Measurements from ENCODE around the gene NFIB.

NFIB gene

DNA sequence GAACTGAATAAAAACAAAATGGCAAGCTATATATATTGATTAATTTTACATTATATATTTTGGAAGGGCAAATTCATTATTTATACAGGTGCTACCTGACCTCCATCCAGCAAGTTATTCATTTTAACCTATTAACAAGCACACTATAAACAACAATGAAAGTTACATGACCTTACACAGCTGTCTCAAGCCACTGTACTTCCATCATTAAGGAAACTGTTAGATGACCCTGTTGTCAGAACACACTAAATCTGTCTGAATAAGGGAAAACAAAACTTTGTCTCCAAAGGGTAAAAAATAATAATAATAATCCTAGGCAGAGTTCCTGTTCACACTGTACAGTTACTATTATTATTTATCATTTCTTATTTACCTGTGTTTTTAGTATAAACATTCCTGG, 44.0 kb downstream of the NFIB start:
- TF ChIP-seq CTBP1 (IDR thresholded peaks at IDR 0.05; ENCODE audit: borderline replicate concordance) (no peak), L3MBTL2 (conservative IDR thresholded peaks at IDR 0.05) (no peak), FOXK2 (IDR thresholded peaks at IDR 0.05) (no peak), ARNT (IDR thresholded peaks at IDR 0.05) (no peak), TARDBP (IDR thresholded peaks at IDR 0.05) (no peak)
- CTCF ChIA-PET: no interaction called here
- POLR2A ChIA-PET: no interaction called here
- DNase-seq (ENCODE audit: extremely low spot score): no peak

DNA sequence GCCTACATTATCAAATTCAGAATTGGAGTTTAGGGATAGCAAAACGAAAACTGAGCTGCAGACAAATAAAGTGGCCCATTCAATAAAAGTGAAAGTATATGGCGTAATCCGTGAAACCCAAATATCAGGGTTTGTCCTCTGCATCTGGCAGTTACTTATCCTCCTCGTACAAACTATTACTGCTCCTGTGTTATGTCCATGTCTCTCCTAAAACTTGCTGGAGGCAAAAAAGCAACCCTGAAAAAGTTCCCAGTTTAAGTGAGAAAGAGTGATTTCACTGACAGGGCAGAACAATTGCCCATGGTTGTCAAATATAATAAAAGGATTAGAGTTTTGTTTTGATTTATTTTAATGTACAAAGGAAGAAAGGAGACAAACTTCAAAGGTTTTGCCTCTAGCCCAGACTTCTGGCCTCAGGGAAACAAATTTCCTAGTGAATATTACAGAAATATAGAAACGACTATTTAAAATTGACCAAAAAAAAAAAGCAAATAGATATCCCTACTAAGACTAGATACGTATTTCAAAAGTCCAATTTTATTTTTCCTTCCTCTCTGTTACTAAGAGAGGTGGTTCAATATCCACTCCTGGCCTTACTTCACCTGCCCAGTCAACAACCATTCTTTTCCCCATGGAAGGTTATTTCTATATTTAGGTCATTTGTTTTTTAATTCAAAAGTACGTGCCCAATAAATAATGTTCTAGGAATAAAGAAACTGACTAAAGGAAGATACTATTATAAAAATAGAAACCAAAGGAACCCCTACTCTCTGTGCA, 50.0 kb downstream of the NFIB start:
- DNase-seq (ENCODE audit: extremely low spot score): no peak
- ChIA-PET POLR2A (no interaction called here), CTCF (no interaction called here)
- TF ChIP-seq FOXK2 (IDR thresholded peaks at IDR 0.05) (no peak), ELF4 (IDR thresholded peaks at IDR 0.05) (no peak), FOXA1 (IDR thresholded peaks at IDR 0.05) (no peak), ZNF384 (IDR thresholded peaks at IDR 0.05) (no peak), BHLHE40 (IDR thresholded peaks at IDR 0.05; ENCODE audit: borderline replicate concordance) (no peak), FOXM1 (IDR thresholded peaks at IDR 0.05; ENCODE audit: borderline replicate concordance) (no peak), NFRKB (IDR thresholded peaks at IDR 0.05) (no peak), HDGF (IDR thresholded peaks at IDR 0.05; ENCODE audit: borderline replicate concordance) (no peak), LEF1 (IDR thresholded peaks at IDR 0.05; ENCODE audit: borderline replicate concordance) (no peak), SP1 (IDR thresholded peaks at IDR 0.05) (no peak), ARNT (IDR thresholded peaks at IDR 0.05) (no peak), SUZ12 (IDR thresholded peaks at IDR 0.05) (no peak)
- TF ChIP-seq, protein P1, sequence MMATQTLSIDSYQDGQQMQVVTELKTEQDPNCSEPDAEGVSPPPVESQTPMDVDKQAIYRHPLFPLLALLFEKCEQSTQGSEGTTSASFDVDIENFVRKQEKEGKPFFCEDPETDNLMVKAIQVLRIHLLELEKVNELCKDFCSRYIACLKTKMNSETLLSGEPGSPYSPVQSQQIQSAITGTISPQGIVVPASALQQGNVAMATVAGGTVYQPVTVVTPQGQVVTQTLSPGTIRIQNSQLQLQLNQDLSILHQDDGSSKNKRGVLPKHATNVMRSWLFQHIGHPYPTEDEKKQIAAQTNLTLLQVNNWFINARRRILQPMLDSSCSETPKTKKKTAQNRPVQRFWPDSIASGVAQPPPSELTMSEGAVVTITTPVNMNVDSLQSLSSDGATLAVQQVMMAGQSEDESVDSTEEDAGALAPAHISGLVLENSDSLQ (IDR thresholded peaks at IDR 0.05): no peak

DNA sequence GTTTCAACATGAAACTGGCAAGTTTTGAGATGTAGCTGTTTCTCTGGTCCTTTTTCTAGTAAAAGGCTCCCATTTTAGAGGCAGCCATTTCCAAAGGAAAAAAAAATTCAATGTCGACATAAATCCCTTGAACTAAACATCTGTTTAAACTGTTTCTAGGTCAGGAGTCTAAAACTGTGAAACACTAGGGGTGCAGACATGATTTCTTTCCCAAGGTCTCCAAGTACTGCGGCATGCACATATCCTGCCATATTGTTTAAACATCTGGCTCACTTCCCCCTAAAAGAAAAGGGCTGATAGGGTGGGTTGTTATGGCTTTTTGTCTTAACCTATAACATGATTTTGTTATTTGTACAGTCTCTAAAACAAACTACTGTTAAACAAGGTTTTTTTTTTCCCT, 51.1 kb downstream of the NFIB start:
- DNase-seq (ENCODE audit: extremely low spot score): no peak
- ChIA-PET POLR2A (no interaction called here), CTCF (no interaction called here)
- TF ChIP-seq NFRKB (IDR thresholded peaks at IDR 0.05) (no peak), SP1 (IDR thresholded peaks at IDR 0.05) (no peak), SUZ12 (IDR thresholded peaks at IDR 0.05) (no peak), ZNF384 (IDR thresholded peaks at IDR 0.05) (no peak)

DNA sequence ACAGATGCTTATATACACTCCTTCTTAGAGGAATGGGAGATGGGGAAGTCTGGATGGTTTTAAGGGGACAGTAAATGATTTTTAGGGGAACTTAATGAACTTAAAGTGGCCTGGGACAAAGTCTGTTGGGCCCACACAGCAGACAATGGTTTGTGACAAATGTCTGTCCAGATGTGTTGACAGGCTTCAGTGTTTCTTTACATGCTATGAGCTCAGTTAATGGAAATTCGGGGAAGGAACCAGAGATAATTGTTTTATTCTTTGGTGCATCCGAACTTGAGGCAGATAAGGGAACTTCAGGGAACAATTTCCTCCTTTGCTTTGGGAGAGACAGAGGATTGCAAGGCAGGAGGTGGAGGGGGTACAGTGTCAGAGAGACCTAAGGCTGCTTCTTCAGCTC, 52.3 kb downstream of the NFIB start:
- ChIA-PET POLR2A (no interaction called here), CTCF (interaction anchor here (0.6 kb wide), 1 partner anchor 95 kb away, joined by 3 read pairs; no protein-coding TSS in a partner anchor)
- no peak for TF ChIP-seq CTBP1 (IDR thresholded peaks at IDR 0.05; ENCODE audit: borderline replicate concordance)
- no peak for TF ChIP-seq TARDBP (IDR thresholded peaks at IDR 0.05)
- no peak for TF ChIP-seq L3MBTL2 (conservative IDR thresholded peaks at IDR 0.05)
- no peak for TF ChIP-seq HDGF (IDR thresholded peaks at IDR 0.05; ENCODE audit: borderline replicate concordance)
- no peak for TF ChIP-seq NFRKB (IDR thresholded peaks at IDR 0.05)
- TF ChIP-seq LEF1 (IDR thresholded peaks at IDR 0.05; ENCODE audit: borderline replicate concordance): no peak
- TF ChIP-seq ELF4 (IDR thresholded peaks at IDR 0.05): no peak
- no peak for TF ChIP-seq FOXK2 (IDR thresholded peaks at IDR 0.05)
- no peak for TF ChIP-seq FOXA1 (IDR thresholded peaks at IDR 0.05)
- no peak for TF ChIP-seq ZNF384 (IDR thresholded peaks at IDR 0.05)
- no peak for TF ChIP-seq BHLHE40 (IDR thresholded peaks at IDR 0.05; ENCODE audit: borderline replicate concordance)
- no peak for TF ChIP-seq SUZ12 (IDR thresholded peaks at IDR 0.05)
- no peak for TF ChIP-seq FOXM1 (IDR thresholded peaks at IDR 0.05; ENCODE audit: borderline replicate concordance)
- TF ChIP-seq, protein P1 (IDR thresholded peaks at IDR 0.05): no peak
- no peak for DNase-seq (ENCODE audit: extremely low spot score)

DNA sequence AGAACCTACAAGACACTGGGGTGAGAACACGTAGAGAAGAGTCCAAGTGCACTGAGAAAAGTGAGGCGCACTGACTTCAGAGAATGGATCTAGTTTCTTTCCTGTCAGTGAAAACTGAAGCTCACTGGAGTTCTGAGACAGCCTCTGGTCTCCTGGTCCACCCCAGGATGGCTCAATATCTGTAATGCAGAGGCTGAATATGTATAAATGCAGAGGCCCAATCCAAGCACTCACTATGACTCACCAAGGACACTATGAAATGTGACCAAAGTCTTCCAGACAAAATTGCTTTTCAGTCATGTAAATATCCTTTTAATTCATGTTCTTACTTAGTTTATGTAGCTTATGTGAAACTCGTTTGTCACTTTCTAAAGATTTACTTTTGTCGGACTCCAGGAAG, 53.8 kb downstream of the NFIB start:
- TF ChIP-seq FOXA1 (IDR thresholded peaks at IDR 0.05) (no peak), FOXM1 (IDR thresholded peaks at IDR 0.05; ENCODE audit: borderline replicate concordance) (no peak), SP1 (IDR thresholded peaks at IDR 0.05) (no peak), BHLHE40 (IDR thresholded peaks at IDR 0.05; ENCODE audit: borderline replicate concordance) (no peak), ZNF384 (IDR thresholded peaks at IDR 0.05) (no peak), CTBP1 (IDR thresholded peaks at IDR 0.05; ENCODE audit: borderline replicate concordance) (no peak), FOXK2 (IDR thresholded peaks at IDR 0.05) (no peak)
- ChIA-PET CTCF (no interaction called here), POLR2A (no interaction called here)
- DNase-seq (ENCODE audit: extremely low spot score): no peak

DNA sequence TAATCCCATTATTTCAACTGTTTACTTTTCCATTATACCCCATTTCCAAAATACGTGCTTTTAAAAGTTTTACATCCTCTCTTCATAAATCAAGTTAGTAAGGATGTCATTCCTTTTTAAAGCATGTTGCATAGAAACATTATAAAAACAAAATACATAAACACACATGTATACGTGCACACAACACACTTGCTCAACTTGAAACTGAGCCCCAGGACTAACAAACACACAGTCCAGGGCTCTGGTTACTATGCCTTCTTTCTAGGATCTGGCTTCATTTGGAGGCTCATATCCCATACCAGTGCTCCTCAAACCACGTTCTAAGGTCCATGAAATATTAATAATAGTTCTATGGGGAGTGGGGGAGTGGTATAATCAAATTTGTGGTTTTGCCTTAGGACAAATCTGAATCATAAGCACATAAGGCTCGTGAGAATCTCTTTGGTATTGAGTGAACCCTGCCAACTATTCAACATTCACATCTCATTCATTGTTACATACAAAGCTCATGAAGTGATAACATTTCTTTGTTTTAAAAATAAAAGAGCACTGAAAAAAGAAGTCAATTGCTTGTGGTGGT, 55.2 kb downstream of the NFIB start:
- TF ChIP-seq TARDBP (IDR thresholded peaks at IDR 0.05) (no peak), FOXK2 (IDR thresholded peaks at IDR 0.05) (no peak), BHLHE40 (IDR thresholded peaks at IDR 0.05; ENCODE audit: borderline replicate concordance) (no peak), ELF4 (IDR thresholded peaks at IDR 0.05) (no peak), SP1 (IDR thresholded peaks at IDR 0.05) (no peak), SUZ12 (IDR thresholded peaks at IDR 0.05) (no peak), CTBP1 (IDR thresholded peaks at IDR 0.05; ENCODE audit: borderline replicate concordance) (no peak), FOXM1 (IDR thresholded peaks at IDR 0.05; ENCODE audit: borderline replicate concordance) (no peak), HDGF (IDR thresholded peaks at IDR 0.05; ENCODE audit: borderline replicate concordance) (no peak), FOXA1 (IDR thresholded peaks at IDR 0.05) (no peak), L3MBTL2 (conservative IDR thresholded peaks at IDR 0.05) (no peak), ZNF384 (IDR thresholded peaks at IDR 0.05) (no peak), NFRKB (IDR thresholded peaks at IDR 0.05) (no peak), ARNT (IDR thresholded peaks at IDR 0.05) (no peak), LEF1 (IDR thresholded peaks at IDR 0.05; ENCODE audit: borderline replicate concordance) (no peak)
- TF ChIP-seq, protein P1 (IDR thresholded peaks at IDR 0.05): no peak
- ChIA-PET POLR2A (no interaction called here), CTCF (no interaction called here)
- no peak for DNase-seq (ENCODE audit: extremely low spot score)

All from HEK293T (cell line).